Coronary artery (tissue), 2 donors: ENCODE data around the gene PADI4.

Experiments
- DNase-seq: peaks from one replicate; pipeline ENCODE4 v3.0.0-alpha.2; 2017; ENCODE audit warnings: low spot score
- H3K27ac ChIP-seq, 2 donors: fragments of 200-600 bp; sonication (generic); one replicate each; pipeline ENCODE4 v1.5.1; 2016 to 2019
- H3K4me3 ChIP-seq: fragments of 200-600 bp; sonication (generic); 2 replicates; pipeline ENCODE4 v1.5.1; 2016; ENCODE audit warnings: mild to moderate bottlenecking, moderate library complexity
- CTCF ChIP-seq: fragments of 200-600 bp; sonication (generic); IDR thresholded peaks from one replicate; pipeline ENCODE4 v1.5.1; 2019; ENCODE audit warnings: antibody characterized with exemption

PADI4 gene

GRCh38 chr1:17264470-17264869, 43.5 kb upstream of the PADI4 start:
- Histone ChIP-seq H3K4me3 (no peak overlapping the region), H3K27ac (no peak overlapping the region)
- no peak for DNase-seq
- TF ChIP-seq CTCF = no peak

- no peak for TF ChIP-seq CTCF
- DNase-seq = no peak
- H3K4me3 ChIP-seq = no peak overlapping the region
- no peak overlapping the region for H3K27ac ChIP-seq
Measured at GRCh38 chr1:17265162-17265561, 42.8 kb upstream of the PADI4 start.

- no peak overlapping the region for H3K27ac ChIP-seq
- no peak for TF ChIP-seq CTCF
- DNase-seq = no peak
- no peak overlapping the region for H3K4me3 ChIP-seq
Measured at GRCh38 chr1:17265950-17266349, 42.0 kb upstream of the PADI4 start.

GRCh38 chr1:17270891-17271765, 36.9 kb upstream of the PADI4 start:
- no peak for TF ChIP-seq CTCF
- Histone ChIP-seq H3K27ac (no peak overlapping the region), H3K4me3 (no peak overlapping the region)
- no peak for DNase-seq

- no peak overlapping the region for H3K27ac ChIP-seq
- no peak overlapping the region for H3K4me3 ChIP-seq
- no peak for TF ChIP-seq CTCF
- no peak for DNase-seq
Measured at GRCh38 chr1:17272066-17272465, 35.9 kb upstream of the PADI4 start.

- DNase-seq = no peak
- no peak overlapping the region for H3K4me3 ChIP-seq
- no peak for TF ChIP-seq CTCF
- no peak overlapping the region for H3K27ac ChIP-seq
Measured at GRCh38 chr1:17272646-17273045, 35.4 kb upstream of the PADI4 start.

GRCh38 chr1:17273096-17273495, 34.9 kb upstream of the PADI4 start:
- no peak for DNase-seq
- Histone ChIP-seq H3K4me3 (no peak overlapping the region), H3K27ac (no peak overlapping the region)
- no peak for TF ChIP-seq CTCF
